ENCODE measurements around the gene ANGPTL4. TPM values are rescaled to one million over a fixed set of nuclear protein-coding genes. Genes with fewer than 3 reads are reported as not detected.

The ANGPTL4 gene
- polyA plus RNA-seq, 1 donor from 2014 or later, result not detected

- H3K9ac ChIP-seq (ENCODE audit: low read length), result no peak overlapping the region
Observed at GRCh38 chr19:8332976-8333766, 30.8 kb upstream of the ANGPTL4 start.

DNA sequence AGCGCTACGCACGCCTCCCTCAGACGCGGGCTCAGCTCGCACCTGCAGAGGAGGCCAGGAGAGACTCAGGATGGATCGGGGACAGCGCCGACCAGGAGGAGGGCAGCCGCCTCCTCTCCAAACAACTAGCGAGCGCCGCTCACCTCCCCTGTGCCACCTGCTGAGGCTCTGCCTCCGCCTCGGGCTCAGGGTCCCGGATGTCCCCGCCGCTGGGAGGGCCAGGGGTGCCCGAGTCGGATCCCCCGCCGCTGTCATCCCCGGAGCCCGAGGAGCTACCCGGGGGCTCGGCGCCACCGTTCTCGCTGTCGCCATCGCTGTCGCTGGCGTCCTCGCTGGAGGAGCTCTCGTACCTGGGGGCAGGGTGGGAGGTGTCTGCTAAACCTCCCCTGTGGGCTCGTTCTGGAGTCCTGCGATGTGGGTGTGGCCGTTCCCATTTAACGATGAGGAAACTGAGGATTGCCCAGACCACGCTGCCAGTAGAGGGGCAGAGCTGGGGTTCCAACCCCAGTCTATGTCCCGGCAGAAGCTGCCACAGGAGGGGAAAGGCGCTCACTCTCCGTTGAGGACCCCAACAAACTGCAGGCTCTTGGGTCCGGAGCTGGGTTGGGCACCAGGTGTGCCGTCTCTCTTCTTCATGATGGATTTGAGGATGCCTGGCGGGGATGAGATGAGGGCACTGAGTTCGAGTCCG lies 30.0 kb upstream of the ANGPTL4 start:
- Histone ChIP-seq H3F3A (ENCODE audit: insufficient read depth, low read length, poor library complexity, severe bottlenecking) (no peaks in the 10 kb centered on the region), H3K79me2 (replicated peaks; ENCODE audit: insufficient read depth, low read length) (no peaks in the 10 kb centered on the region), H4K20me1 (ENCODE audit: insufficient read depth) (no peaks in the 10 kb centered on the region), H3K36me3 (ENCODE audit: insufficient read depth, low read length) (no peaks in the 10 kb centered on the region), H3K9me3 (ENCODE audit: low read length) (no peaks in the 10 kb centered on the region), H3K9me2 (ENCODE audit: insufficient read depth, low read length) (no peaks in the 10 kb centered on the region), H3K4me3 (ENCODE audit: low read length) (peak overlapping the region; percentile 62), H3K27me3 (ENCODE audit: insufficient read depth, low read depth, low read length) (peaks cover 51% of the 10 kb centered on the region), H3K27ac (ENCODE audit: low read length) (no peak overlapping the region), H2AFZ (ENCODE audit: low read depth, low read length) (no peak overlapping the region), H3K4me2 (ENCODE audit: low read length) (no peak overlapping the region), H3K9ac (ENCODE audit: low read length) (no peak overlapping the region)
- TF ChIP-seq REST (IDR thresholded peaks at IDR 0.05; ENCODE audit: borderline replicate concordance), result no peak
- no peak for TF ChIP-seq TAF1 (IDR thresholded peaks at IDR 0.05; ENCODE audit: low read depth)
- TF ChIP-seq RAD21 (conservative IDR thresholded peaks at IDR 0.05), result no peak
- no peak for TF ChIP-seq SMC3 (conservative IDR thresholded peaks at IDR 0.05; ENCODE audit: poor library complexity)
- no peak for TF ChIP-seq MXI1 (conservative IDR thresholded peaks at IDR 0.05; ENCODE audit: poor library complexity, severe bottlenecking)
- TF ChIP-seq POLR2AphosphoS5 (IDR thresholded peaks at IDR 0.05), result no peak
- TF ChIP-seq EP300 (conservative IDR thresholded peaks at IDR 0.05; ENCODE audit: poor library complexity, severe bottlenecking), result no peak
- TF ChIP-seq EZH2 (IDR thresholded peaks at IDR 0.05; ENCODE audit: borderline replicate concordance, insufficient read depth, low read length, poor library complexity, severe bottlenecking), result no peak
- TF ChIP-seq CTCF (IDR thresholded peaks at IDR 0.05; ENCODE audit: poor library complexity, severe bottlenecking), result no peak

More at GRCh38 chr19:8332976-8333766, 30.8 kb upstream of the ANGPTL4 start:
- Histone ChIP-seq H3K9me2 (ENCODE audit: insufficient read depth, low read length) (no peaks in the 10 kb centered on the region), H3K79me2 (replicated peaks; ENCODE audit: insufficient read depth, low read length) (no peaks in the 10 kb centered on the region), H3F3A (ENCODE audit: insufficient read depth, low read length, poor library complexity, severe bottlenecking) (no peaks in the 10 kb centered on the region), H3K4me3 (ENCODE audit: low read length) (peak overlapping the region; percentile 62), H3K9me3 (ENCODE audit: low read length) (no peaks in the 10 kb centered on the region), H3K27me3 (ENCODE audit: insufficient read depth, low read depth, low read length) (peaks cover 51% of the 10 kb centered on the region), H4K20me1 (ENCODE audit: insufficient read depth) (no peaks in the 10 kb centered on the region), H2AFZ (ENCODE audit: low read depth, low read length) (no peak overlapping the region), H3K27ac (ENCODE audit: low read length) (no peak overlapping the region), H3K4me2 (ENCODE audit: low read length) (no peak overlapping the region), H3K36me3 (ENCODE audit: insufficient read depth, low read length) (no peaks in the 10 kb centered on the region)
- no peak for TF ChIP-seq SMC3 (conservative IDR thresholded peaks at IDR 0.05; ENCODE audit: poor library complexity)
